Activated CD4-positive, alpha-beta T cell treated with anti-CD3 and anti-CD28 coated beads, Interleukin-2, amount 50 U/mL, for 1 hour (primary cell): ENCODE data around the gene SLC25A24.
"Not testable (repeated sequence)": the region's sequence is repeated elsewhere in the genome, so short reads cannot be mapped to it uniquely, and the experiment has no call there.

Source experiments
- DNase-seq: peaks from one replicate; pipeline ENCODE4 v3.0.0-alpha.2; 2020

The SLC25A24 gene

GRCh38 chr1:108194051-108194450 lies 6.1 kb downstream of the SLC25A24 start:
- no peak for DNase-seq

- no peak for DNase-seq
Observed at GRCh38 chr1:108193333-108193732, 6.8 kb downstream of the SLC25A24 start.

GRCh38 chr1:108192581-108192980 lies 7.6 kb downstream of the SLC25A24 start:
- no peak for DNase-seq

GRCh38 chr1:108190686-108191416 lies 9.3 kb downstream of the SLC25A24 start:
- DNase-seq = no peak

- DNase-seq = no peak
Observed at GRCh38 chr1:108190001-108190634, 10.0 kb downstream of the SLC25A24 start.

GRCh38 chr1:108188801-108189200 lies 11.3 kb downstream of the SLC25A24 start:
- DNase-seq = no peak

- DNase-seq = no peak
Observed at GRCh38 chr1:108182959-108183700, 17.0 kb downstream of the SLC25A24 start.

- DNase-seq = no peak
Observed at GRCh38 chr1:108179018-108179417, 21.1 kb downstream of the SLC25A24 start.

- not testable (repeated sequence) for DNase-seq
Observed at GRCh38 chr1:108162409-108162808, 37.7 kb downstream of the SLC25A24 start.

GRCh38 chr1:108159951-108160350 lies 40.2 kb downstream of the SLC25A24 start:
- DNase-seq = not testable (repeated sequence)

- no peak for DNase-seq
Observed at GRCh38 chr1:108158893-108159453, 41.2 kb downstream of the SLC25A24 start.

- DNase-seq = no peak
Observed at GRCh38 chr1:108154314-108154713, 45.8 kb downstream of the SLC25A24 start.

- DNase-seq = no peak
Observed at GRCh38 chr1:108152782-108153222, 47.3 kb downstream of the SLC25A24 start.

- no peak for DNase-seq
Observed at GRCh38 chr1:108151548-108151947, 48.6 kb downstream of the SLC25A24 start.

GRCh38 chr1:108149796-108150467 lies 50.2 kb downstream of the SLC25A24 start:
- no peak for DNase-seq

- DNase-seq = not testable (repeated sequence)
Observed at GRCh38 chr1:108144569-108144968, 55.6 kb downstream of the SLC25A24 start.

- no peak for DNase-seq
Observed at GRCh38 chr1:108142773-108143394, 57.3 kb downstream of the SLC25A24 start.

- no peak for DNase-seq
Observed at GRCh38 chr1:108142258-108142657, 57.9 kb downstream of the SLC25A24 start.

- DNase-seq = no peak
Observed at GRCh38 chr1:108141621-108142020, 58.5 kb downstream of the SLC25A24 start.

GRCh38 chr1:108140936-108141335 lies 59.2 kb downstream of the SLC25A24 start:
- no peak for DNase-seq

- DNase-seq = no peak
Observed at GRCh38 chr1:108140177-108140576, 60.0 kb downstream of the SLC25A24 start.

- not testable (repeated sequence) for DNase-seq
Observed at GRCh38 chr1:108139555-108139954, 60.6 kb downstream of the SLC25A24 start.
